Thymus (tissue), 2 donors: ENCODE measurements around the gene TRIM28. TPM values are rescaled to one million over a fixed set of nuclear protein-coding genes. Genes with fewer than 3 reads are reported as not detected.

Source experiments
- polyA plus RNA-seq: library from polyadenylated mRNA; stranded (reverse); fragments of 200-250 nt; gene quantifications from one replicate; pipeline ENCODE4 v1.2.3, GENCODE V29; 2013
- total RNA-seq: library from RNA; stranded (reverse); fragments of 120-200 nt; gene quantifications from one replicate; pipeline ENCODE4 v1.2.4, GENCODE V29; 2013
- donor health status: healthy.

TRIM28 gene
- total and polyA plus RNA-seq, 2 donors, result 220 to 333 TPM

Other genes with a start within 250 kb of the TRIM28 start
- gene ERVK3-1, start 238.7 kb upstream of the TRIM28 start, total RNA-seq, result 55.2 TPM
- gene ERVK3-1, start 238.7 kb upstream of the TRIM28 start, polyA plus RNA-seq, result 60.9 TPM
- 1.2 TPM for gene ZSCAN22, start 217.1 kb upstream of the TRIM28 start, total RNA-seq
- gene ZSCAN22, start 217.1 kb upstream of the TRIM28 start, polyA plus RNA-seq, result 1.2 TPM
- gene A1BG, start 190.6 kb upstream of the TRIM28 start, total RNA-seq, result 59.3 TPM
- 77.3 TPM for gene A1BG, start 190.6 kb upstream of the TRIM28 start, polyA plus RNA-seq
- 0.94 TPM for gene ZNF497, start 181.3 kb upstream of the TRIM28 start, total RNA-seq
- 1.3 TPM for gene ZNF497, start 181.3 kb upstream of the TRIM28 start, polyA plus RNA-seq
- gene ZNF837, start 163.0 kb upstream of the TRIM28 start, total RNA-seq, result 3.8 TPM
- gene ZNF837, start 163.0 kb upstream of the TRIM28 start, polyA plus RNA-seq, result 2.9 TPM
- gene RPS5, start 156.8 kb upstream of the TRIM28 start, total RNA-seq, result 1,573 TPM
- gene RPS5, start 156.8 kb upstream of the TRIM28 start, polyA plus RNA-seq, result 942 TPM
- not detected for gene RNF225, start 148.4 kb upstream of the TRIM28 start, total RNA-seq
- gene RNF225, start 148.4 kb upstream of the TRIM28 start, polyA plus RNA-seq, result not detected
- gene ZNF584, start 135.4 kb upstream of the TRIM28 start, total RNA-seq, result 6.0 TPM
- 5.2 TPM for gene ZNF584, start 135.4 kb upstream of the TRIM28 start, polyA plus RNA-seq
- 6.4 TPM for gene ZNF132, start 103.9 kb upstream of the TRIM28 start, total RNA-seq
- 1.6 TPM for gene ZNF132, start 103.9 kb upstream of the TRIM28 start, polyA plus RNA-seq
- gene ZNF324B, start 92.4 kb upstream of the TRIM28 start, total RNA-seq, result 4.6 TPM
- 3.1 TPM for gene ZNF324B, start 92.4 kb upstream of the TRIM28 start, polyA plus RNA-seq
- 10.9 TPM for gene ZNF324, start 77.0 kb upstream of the TRIM28 start, total RNA-seq
- 5.6 TPM for gene ZNF324, start 77.0 kb upstream of the TRIM28 start, polyA plus RNA-seq
- gene ZNF446, start 67.7 kb upstream of the TRIM28 start, total RNA-seq, result 7.0 TPM
- gene ZNF446, start 67.7 kb upstream of the TRIM28 start, polyA plus RNA-seq, result 13.5 TPM
- 24.5 TPM for gene SLC27A5, start 32.1 kb upstream of the TRIM28 start, total RNA-seq
- gene SLC27A5, start 32.1 kb upstream of the TRIM28 start, polyA plus RNA-seq, result 20.9 TPM
- gene ZBTB45, start 24.3 kb upstream of the TRIM28 start, total RNA-seq, result 2.8 TPM
- gene ZBTB45, start 24.3 kb upstream of the TRIM28 start, polyA plus RNA-seq, result 7.2 TPM
- gene CHMP2A, start 11.0 kb downstream of the TRIM28 start, total RNA-seq, result 75.4 TPM
- 131 TPM for gene CHMP2A, start 11.0 kb downstream of the TRIM28 start, polyA plus RNA-seq
- gene UBE2M, start 14.5 kb downstream of the TRIM28 start, total RNA-seq, result 33.3 TPM
- 43.9 TPM for gene UBE2M, start 14.5 kb downstream of the TRIM28 start, polyA plus RNA-seq
- gene MZF1, start 29.3 kb downstream of the TRIM28 start, total RNA-seq, result 9.0 TPM
- 24.7 TPM for gene MZF1, start 29.3 kb downstream of the TRIM28 start, polyA plus RNA-seq